GM21447 (cell line): ENCODE data around the gene CELSR2.
A peak's percentile ranks its signal among the peaks of the same experiment; 100 is the strongest.
"Not testable (repeated sequence)": the region's sequence is repeated elsewhere in the genome, so short reads cannot be mapped to it uniquely, and the experiment has no call there.

ENCODE experiments used
- ATAC-seq: cut with Tn5 transposase; IDR thresholded peaks from one replicate; pipeline ENCODE4 v1.9.1; 2021; ENCODE audit not compliant: unreplicated experiment

CELSR2 gene

GRCh38 chr1:109277434-109278204 is 28.3 kb downstream of the CELSR2 start:
- ATAC-seq = peak; percentile 61

- ATAC-seq = no peak
These were observed 30.4 kb downstream of the CELSR2 start for GRCh38 chr1:109279615-109280278.

DNA sequence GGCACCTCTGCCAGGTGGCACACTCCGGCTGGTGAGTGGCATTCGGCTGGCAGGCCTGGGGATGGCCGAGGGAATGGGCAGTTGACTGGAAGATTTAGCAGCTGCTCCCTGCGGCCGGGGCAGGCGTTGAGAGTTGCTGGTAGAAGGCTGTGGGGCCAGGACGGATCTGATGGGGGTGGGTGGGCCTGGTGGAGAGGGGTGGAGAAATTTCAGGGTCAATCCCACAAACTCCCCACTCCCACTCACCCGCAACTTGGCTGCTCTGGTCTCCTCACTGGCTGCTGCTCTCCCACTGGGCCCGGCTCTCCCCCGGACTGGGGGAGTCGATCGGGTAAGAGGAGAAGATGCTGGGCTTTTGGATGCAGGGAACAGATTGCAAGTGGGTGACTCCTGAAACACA is 31.5 kb downstream of the CELSR2 start:
- no peak for ATAC-seq

DNA sequence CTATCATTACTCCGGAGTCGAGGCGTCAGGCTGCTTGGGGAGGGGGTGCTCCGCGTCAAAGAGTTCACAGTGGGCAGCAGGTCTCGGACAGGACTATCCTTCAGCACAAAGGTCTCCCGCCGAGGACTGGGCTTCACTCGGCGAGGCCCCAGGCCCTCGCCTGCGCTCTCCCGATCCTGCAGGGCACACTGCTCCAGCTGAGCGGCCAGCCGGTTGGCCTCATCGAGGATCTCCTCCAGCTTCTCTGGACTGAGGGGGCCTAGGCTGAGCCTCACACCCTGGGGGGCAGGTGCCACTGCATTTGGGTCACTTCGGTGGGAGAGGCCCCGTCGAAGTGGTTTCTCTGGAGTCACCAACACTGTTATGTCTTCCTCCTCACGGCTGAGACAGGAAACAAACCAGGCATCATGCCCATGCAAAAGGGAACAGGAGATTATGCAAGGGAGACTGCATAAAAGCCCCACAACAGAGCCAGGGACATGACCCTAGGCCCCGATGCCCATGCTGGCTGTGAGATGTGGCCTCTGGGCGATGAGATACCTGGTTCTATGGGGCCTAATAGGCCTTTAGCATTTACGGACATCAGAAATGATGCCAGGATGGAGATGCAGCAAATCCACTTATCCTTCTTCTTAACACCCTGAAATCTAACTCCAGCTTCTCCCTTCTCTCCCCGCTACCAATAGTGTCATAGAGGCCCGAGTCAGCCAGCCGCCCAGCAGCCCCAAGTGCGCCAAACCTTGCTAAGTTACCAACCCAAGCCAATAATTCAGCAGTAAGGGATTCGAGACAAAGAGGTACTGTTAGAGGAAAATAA is 32.5 kb downstream of the CELSR2 start:
- no peak for ATAC-seq

DNA sequence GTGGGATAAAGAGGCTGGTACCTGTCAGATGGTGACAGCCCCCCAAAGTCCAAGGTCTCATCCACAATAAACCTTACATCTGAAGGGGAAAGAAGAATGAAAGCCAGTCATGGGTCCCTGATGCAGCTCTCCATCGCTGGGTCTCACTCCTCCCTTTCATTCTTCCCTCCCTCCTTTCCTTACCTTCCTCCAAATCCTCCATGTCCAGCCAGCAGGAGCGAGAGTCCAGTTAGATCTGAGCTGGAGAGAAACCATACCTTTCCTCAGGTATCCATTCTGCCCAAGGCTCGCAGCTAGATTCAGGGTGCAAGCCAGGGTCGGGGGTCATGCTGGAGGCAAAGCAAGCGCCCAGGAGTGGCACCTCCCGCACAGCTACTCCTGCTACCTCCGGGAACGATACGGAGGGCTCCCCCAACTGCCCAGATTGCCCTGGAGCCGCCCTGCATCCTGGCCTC is 33.2 kb downstream of the CELSR2 start:
- ATAC-seq = no peak

- peak; percentile 95 for ATAC-seq
These were observed 33.8 kb downstream of the CELSR2 start, which contains the start of gene PSRC1 for GRCh38 chr1:109282952-109283747. Gene PSRC1 (minus strand): TSS chr1:109283145.

DNA sequence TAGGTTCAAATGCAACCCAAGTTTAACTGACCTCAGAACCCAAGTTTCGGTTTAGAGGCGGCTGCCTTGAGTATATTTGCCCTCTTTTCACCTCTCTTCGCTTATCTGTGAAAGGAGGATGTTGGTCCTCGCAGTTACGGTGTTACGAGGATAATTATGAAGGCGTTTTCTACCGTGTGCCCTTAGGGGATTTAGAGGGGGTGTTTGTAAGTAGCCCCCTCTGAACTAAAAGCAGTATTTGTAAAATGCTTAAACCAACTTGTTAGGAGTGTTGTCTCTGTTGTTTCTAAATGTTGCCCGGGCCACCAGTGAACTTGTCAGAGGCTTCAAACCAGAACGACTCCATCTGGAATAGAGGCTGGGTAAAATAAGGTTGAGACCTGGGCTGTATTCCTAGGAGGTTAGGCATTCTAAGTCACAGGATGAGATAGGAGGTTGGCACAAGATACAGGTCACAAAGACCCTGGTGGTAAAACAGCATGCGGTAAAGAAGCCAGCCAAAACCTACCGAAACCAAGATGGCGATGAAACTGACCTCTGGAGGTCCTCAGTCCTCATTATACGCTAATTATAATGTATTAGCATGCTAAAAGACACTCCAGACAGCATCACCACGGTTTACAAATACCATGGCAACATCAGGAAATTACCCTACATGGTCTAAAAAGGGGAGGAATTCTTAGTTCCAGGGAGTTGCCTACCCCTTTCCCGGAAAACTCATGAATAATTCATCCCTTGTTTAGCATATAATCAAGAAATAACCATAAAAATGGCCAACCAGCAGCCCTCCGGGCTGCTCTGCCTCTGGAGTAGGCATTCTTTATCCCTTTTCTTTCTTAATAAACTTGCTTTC is 34.6 kb downstream of the CELSR2 start:
- no peak for ATAC-seq

DNA sequence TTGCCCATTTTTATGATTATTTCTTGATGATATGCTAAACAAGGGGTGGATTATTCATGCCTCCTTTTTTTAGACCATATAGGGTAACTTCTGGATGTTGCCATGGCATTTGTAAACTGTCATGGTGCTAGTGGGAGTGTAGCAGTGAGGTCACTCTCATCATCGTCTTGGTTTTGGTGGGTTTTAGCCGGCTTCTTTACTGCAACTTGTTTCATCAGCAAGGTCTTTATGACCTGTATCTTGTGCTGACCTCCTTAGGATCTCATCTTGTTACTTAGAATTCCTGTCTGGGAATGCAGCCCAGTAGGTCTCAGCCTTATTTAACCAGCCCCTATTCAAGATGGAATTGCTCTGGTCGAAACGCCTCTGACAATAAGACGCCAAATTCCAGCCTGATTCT is 37.4 kb downstream of the CELSR2 start:
- not testable (repeated sequence) for ATAC-seq

- ATAC-seq = no peak
These were observed 40.8 kb downstream of the CELSR2 start for GRCh38 chr1:109290137-109290536.

GRCh38 chr1:109290998-109291397 is 41.7 kb downstream of the CELSR2 start:
- ATAC-seq = no peak

- no peak for ATAC-seq
These were observed 43.0 kb downstream of the CELSR2 start for GRCh38 chr1:109292364-109292763.

DNA sequence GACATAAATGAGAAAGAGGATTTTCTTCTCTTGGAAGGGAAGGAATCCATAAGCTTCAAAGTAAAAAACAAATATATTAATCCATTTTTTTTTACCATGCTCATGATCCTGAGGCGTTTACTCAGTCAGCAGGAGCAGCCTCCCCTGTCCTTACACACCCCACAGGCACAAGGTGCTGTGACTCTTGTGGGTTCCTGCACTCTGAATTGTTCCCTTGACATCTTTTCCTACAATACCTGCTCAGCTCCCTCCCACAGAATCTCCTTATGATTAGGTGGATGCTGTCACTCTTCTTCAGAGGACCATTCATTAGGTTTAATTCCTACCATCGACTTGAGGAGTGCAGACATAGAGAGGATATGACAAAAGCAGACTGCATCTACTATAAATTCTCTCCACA is 43.7 kb downstream of the CELSR2 start:
- no peak for ATAC-seq

GRCh38 chr1:109294481-109294880 is 45.1 kb downstream of the CELSR2 start:
- no peak for ATAC-seq

DNA sequence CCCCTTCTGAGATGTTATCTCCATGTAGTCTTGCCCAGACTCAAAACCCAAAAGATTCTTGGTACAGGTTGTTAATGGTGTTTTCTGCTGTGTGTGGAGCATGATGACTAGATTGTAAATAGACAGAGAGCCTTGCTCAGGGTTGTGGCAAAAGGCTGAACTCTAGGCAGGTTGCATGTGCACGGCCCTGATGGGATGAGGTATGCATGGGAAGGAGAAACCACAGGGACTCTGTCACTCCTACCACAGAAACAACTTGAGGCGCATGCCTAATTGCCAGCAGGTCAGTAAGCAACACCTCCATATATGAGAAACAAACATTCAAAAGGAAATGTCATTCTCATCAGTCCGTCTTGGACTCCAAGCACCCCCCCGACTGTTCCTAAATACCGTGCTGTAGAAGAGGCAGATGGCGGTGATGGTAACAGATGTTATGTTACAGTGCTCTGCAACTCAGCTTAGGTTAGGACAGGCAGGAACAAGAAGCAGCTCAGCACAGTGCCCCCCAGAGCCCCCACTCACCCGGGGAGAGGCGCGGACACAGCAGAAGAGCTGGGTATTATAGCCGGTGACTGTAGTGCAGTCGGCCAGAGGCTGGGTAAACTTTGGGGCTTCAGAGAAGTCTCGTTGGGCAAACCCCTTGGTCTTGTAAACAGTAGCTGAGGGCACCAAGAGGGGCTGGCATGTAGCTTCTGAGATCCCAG is 46.5 kb downstream of the CELSR2 start:
- ATAC-seq = no peak

DNA sequence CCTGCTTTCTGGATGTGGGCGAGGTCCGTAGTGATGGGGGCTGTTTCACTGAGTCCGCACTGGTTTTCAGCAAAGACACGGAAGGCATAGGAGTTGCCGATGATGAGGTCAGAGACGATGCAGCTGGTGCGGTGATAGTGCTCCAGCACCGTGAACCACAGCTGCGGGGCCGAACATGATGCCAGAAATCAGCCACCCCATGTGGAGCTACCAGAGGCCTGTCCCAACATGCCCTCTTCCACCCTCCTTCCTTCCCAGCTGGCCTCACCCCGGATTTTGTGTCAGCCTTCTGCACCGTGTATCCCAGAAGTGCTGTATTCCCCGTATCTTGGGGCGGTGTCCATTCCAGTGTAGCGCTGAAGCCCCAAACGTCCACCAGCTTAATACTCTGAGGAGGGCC is 47.4 kb downstream of the CELSR2 start:
- no peak for ATAC-seq

GRCh38 chr1:109298666-109299557 is 49.6 kb downstream of the CELSR2 start:
- no peak for ATAC-seq

- ATAC-seq = no peak
These were observed 50.4 kb downstream of the CELSR2 start for GRCh38 chr1:109299558-109300343.
